GM21528 (cell line): ENCODE results near the gene TMEM253.
A peak's percentile ranks its signal among the peaks of the same experiment; 100 is the strongest.

Experiments used
- ATAC-seq: cut with Tn5 transposase; IDR thresholded peaks from one replicate; pipeline ENCODE4 v1.9.1; 2021; ENCODE audit warnings: mild to moderate bottlenecking, moderate library complexity; ENCODE audit not compliant: unreplicated experiment, low FRiP score

The TMEM253 gene

GRCh38 chr14:21103411-21103709, 2.5 kb downstream of the TMEM253 start:
- no peak for ATAC-seq

GRCh38 chr14:21103710-21104447, 3.0 kb downstream of the TMEM253 start:
- peak; percentile 88 for ATAC-seq

GRCh38 chr14:21104448-21105060, 3.7 kb downstream of the TMEM253 start:
- peak; percentile 42 for ATAC-seq

- ATAC-seq: no peak
Measured at GRCh38 chr14:21105095-21105494, 4.2 kb downstream of the TMEM253 start.

- no peak for ATAC-seq
Measured at GRCh38 chr14:21106176-21106497, 5.3 kb downstream of the TMEM253 start.

- ATAC-seq: no peak
Measured at GRCh38 chr14:21106498-21107282, 5.8 kb downstream of the TMEM253 start.

GRCh38 chr14:21107283-21107800, 6.5 kb downstream of the TMEM253 start:
- no peak for ATAC-seq

GRCh38 chr14:21108791-21109190, 7.9 kb downstream of the TMEM253 start:
- ATAC-seq: no peak

GRCh38 chr14:21109377-21110138, 8.7 kb downstream of the TMEM253 start:
- no peak for ATAC-seq

GRCh38 chr14:21112255-21112654, 11.4 kb downstream of the TMEM253 start:
- no peak for ATAC-seq

GRCh38 chr14:21113369-21113768, 12.5 kb downstream of the TMEM253 start:
- no peak for ATAC-seq

- no peak for ATAC-seq
Measured at GRCh38 chr14:21118933-21119332, 18.1 kb downstream of the TMEM253 start.

- ATAC-seq: no peak
Measured at GRCh38 chr14:21120686-21121085, 19.8 kb downstream of the TMEM253 start.

- ATAC-seq: no peak
Measured at GRCh38 chr14:21121122-21121521, 20.3 kb downstream of the TMEM253 start.

GRCh38 chr14:21123429-21123828, 22.6 kb downstream of the TMEM253 start:
- no peak for ATAC-seq

- ATAC-seq: no peak
Measured at GRCh38 chr14:21133901-21134300, 33.0 kb downstream of the TMEM253 start.

GRCh38 chr14:21136024-21136423, 35.2 kb downstream of the TMEM253 start:
- no peak for ATAC-seq

- no peak for ATAC-seq
Measured at GRCh38 chr14:21142357-21142756, 41.5 kb downstream of the TMEM253 start.

- no peak for ATAC-seq
Measured at GRCh38 chr14:21145437-21145836, 44.6 kb downstream of the TMEM253 start.

GRCh38 chr14:21149641-21150367, 48.9 kb downstream of the TMEM253 start:
- no peak for ATAC-seq
